Measurements from ENCODE around the gene PARP3. TPM values are rescaled to one million over a fixed set of nuclear protein-coding genes. Genes with fewer than 3 reads are reported as not detected.

Gene PARP3
- polyA plus RNA-seq, 1 of the 3 experiments (the other 2 are of a cell fraction), result 31.1 TPM

DNA sequence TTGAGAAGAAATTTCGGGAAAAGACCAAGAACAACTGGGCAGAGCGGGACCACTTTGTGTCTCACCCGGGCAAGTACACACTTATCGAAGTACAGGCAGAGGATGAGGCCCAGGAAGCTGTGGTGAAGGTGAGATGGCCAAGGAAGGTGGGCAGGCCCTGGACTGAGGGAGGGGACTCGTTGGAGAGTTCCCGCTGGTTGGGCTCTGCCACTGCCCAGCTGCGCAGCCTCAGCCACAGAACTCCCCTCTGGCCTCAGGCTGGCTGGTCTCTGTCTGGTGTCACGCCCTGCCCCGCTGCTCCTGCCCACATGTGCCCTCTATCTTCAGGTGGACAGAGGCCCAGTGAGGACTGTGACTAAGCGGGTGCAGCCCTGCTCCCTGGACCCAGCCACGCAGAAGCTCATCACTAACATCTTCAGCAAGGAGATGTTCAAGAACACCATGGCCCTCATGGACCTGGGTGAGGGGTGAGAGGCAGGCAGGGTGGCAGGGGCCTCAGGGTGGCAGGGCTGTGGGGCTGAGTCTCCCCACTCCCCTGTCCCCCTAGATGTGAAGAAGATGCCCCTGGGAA, 2.4 kb downstream of the PARP3 start:
- TF ChIP-seq NRF1 (IDR thresholded peaks at IDR 0.05; ENCODE audit: low read depth, low read length) (no peak), REST (IDR thresholded peaks at IDR 0.05; ENCODE audit: low read depth, low read length) (no peak), EP300 (IDR thresholded peaks at IDR 0.05; ENCODE audit: borderline replicate concordance in 1 of 2, low read depth in 1 of 2, low read length in 1 of 2) (no peak), GABPA (IDR thresholded peaks at IDR 0.05; ENCODE audit: low read depth) (no peak), IRF3 (IDR thresholded peaks at IDR 0.05; ENCODE audit: low read depth, low read length) (no peak), TAF1 (IDR thresholded peaks at IDR 0.05; ENCODE audit: borderline replicate concordance, low read depth, low read length) (no peak), RFX5 (IDR thresholded peaks at IDR 0.05; ENCODE audit: low read length) (no peak), TCF12 (IDR thresholded peaks at IDR 0.05) (no peak), USF2 (IDR thresholded peaks at IDR 0.05; ENCODE audit: borderline replicate concordance, low read depth, low read length) (no peak), TEAD4 (IDR thresholded peaks at IDR 0.05; ENCODE audit: borderline replicate concordance, insufficient read depth) (no peak), FOSL2 (IDR thresholded peaks at IDR 0.05; ENCODE audit: borderline replicate concordance, low read depth) (no peak), SIN3A (IDR thresholded peaks at IDR 0.05; ENCODE audit: borderline replicate concordance, low read depth, low read length) (no peak)
- TF ChIP-seq, protein P1, sequence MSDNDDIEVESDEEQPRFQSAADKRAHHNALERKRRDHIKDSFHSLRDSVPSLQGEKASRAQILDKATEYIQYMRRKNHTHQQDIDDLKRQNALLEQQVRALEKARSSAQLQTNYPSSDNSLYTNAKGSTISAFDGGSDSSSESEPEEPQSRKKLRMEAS (IDR thresholded peaks at IDR 0.05; ENCODE audit: low read depth), result no peak
- 89% methylated on average over 11 of the region's 11 CpGs for WGBS (ENCODE audit: low lambda C conversion rate)
- Histone ChIP-seq H3K36me3 (replicated peaks in 1 of 2; ENCODE audit: control insufficient read depth in 1 of 2, insufficient read depth in 2 of 2, low read length in 1 of 2) (peaks cover 0 to 2% of the 10 kb centered on the region in 2 experiments), H3K27ac (ENCODE audit: low read depth in 2 of 2, low read length in 1 of 2) (no peak overlapping the region), H3K4me2 (no peak overlapping the region), H3K9me2 (no peaks in the 10 kb centered on the region), H3K4me3 (ENCODE audit: low read depth in 2 of 2, low read length in 1 of 2) (no peak overlapping the region), H3K4me1 (ENCODE audit: control insufficient read depth in 1 of 2, insufficient read depth in 2 of 2, low read depth in 1 of 2, low read length in 1 of 2) (peaks cover 11 to 18% of the 10 kb centered on the region in 2 experiments; a peak in 3 of 4 replicates), H2AFZ (ENCODE audit: low read depth) (no peak overlapping the region), H3K9ac (no peak overlapping the region), H3K9me3 (no peaks in the 10 kb centered on the region), H3K79me2 (ENCODE audit: insufficient read depth) (peaks cover 21% of the 10 kb centered on the region), H4K20me1 (ENCODE audit: insufficient read depth) (0 out of 2 replicates have a peak, but pooled peaks cover under 1% of the 10 kb centered on the region), H3K27me3 (ENCODE audit: insufficient read depth) (no peaks in the 10 kb centered on the region), H3F3A (replicated peaks; ENCODE audit: insufficient read depth) (no peaks in the 10 kb centered on the region)
- ChIA-PET POLR2A (interaction anchor here (1.4 kb wide), 1 partner anchor 29 kb away, joined by 3 read pairs; the partner anchor contains the start of gene ABHD14B), CTCF (interaction anchor here (1.0 to 5.3 kb wide), 3 partner anchors 30 to 111 kb away, joined by 3 to 80 read pairs (median 3); partner anchors contain the start of genes ABHD14A, ABHD14B and DUSP7)
- no peak for DNase-seq

Data from SK-N-SH (cell line).